Immature natural killer cell (primary cell): ENCODE results near the gene ATP8B1. TPM values are rescaled to one million over a fixed set of nuclear protein-coding genes. Genes with fewer than 3 reads are reported as not detected.

Experiments
- DNase-seq, 3 donors: peaks; one replicate each; pipeline ENCODE4 v3.0.0; 2022; ENCODE audit warnings: mixed read lengths in 1 of 3
- H3K27ac Mint-ChIP-seq, 6 donors: one replicate each; pipeline ENCODE4 v1.8.0; 2020; ENCODE audit warnings: mixed read lengths in 6 of 6, mild to moderate bottlenecking in 5 of 6, inconsistent platforms in 4 of 6, moderate library complexity in 3 of 6
- H3K27me3 Mint-ChIP-seq, 3 donors: one replicate each; pipeline ENCODE4 v1.8.0; 2020 to 2021; ENCODE audit warnings: low read depth in 3 of 3, mild to moderate bottlenecking in 3 of 3, mixed read lengths in 3 of 3, moderate library complexity in 3 of 3, inconsistent platforms in 1 of 3
- H3K36me3 Mint-ChIP-seq, 3 donors: one replicate each; pipeline ENCODE4 v1.8.0; 2020; ENCODE audit warnings: mixed read lengths in 3 of 3, inconsistent platforms in 2 of 3, mild to moderate bottlenecking in 2 of 3
- H3K4me1 Mint-ChIP-seq, 2 donors: one replicate each; pipeline ENCODE4 v1.8.0; 2020; ENCODE audit warnings: inconsistent platforms in 2 of 2, mild to moderate bottlenecking in 2 of 2, mixed read lengths in 2 of 2, moderate library complexity in 1 of 2
- H3K4me3 Mint-ChIP-seq, 5 donors: one replicate each; pipeline ENCODE4 v1.8.0; 2020; ENCODE audit warnings: mild to moderate bottlenecking in 5 of 5, mixed read lengths in 5 of 5, inconsistent platforms in 3 of 5, moderate library complexity in 3 of 5
- H3K9me3 Mint-ChIP-seq, 6 donors: one replicate each; pipeline ENCODE4 v1.8.0; 2020; ENCODE audit warnings: mild to moderate bottlenecking in 6 of 6, mixed read lengths in 6 of 6, inconsistent platforms in 4 of 6, moderate library complexity in 3 of 6
- polyA plus RNA-seq, 3 donors: library from polyadenylated mRNA; unstranded; fragments of 300-500 nt; fragmentation: Illumina TruSeq; gene quantifications; one replicate each; pipeline ENCODE4 v1.2.3, GENCODE V29; 2021

The ATP8B1 gene
- polyA plus RNA-seq, 3 donors from 2014 or later = 0.55 TPM; not detected in 2

- Mint-ChIP-seq H3K27ac (peak overlapping the region in 2 of 6 donors; percentile 40 to 50), H3K27me3 (peaks cover 1 to 5% (median 1%) of the 10 kb centered on the region in 3 donors), H3K9me3 (no peaks in the 10 kb centered on the region), H3K36me3 (peaks cover 3 to 9% (median 8%) of the 10 kb centered on the region in 3 donors), H3K4me1 (peaks cover 13 to 19% of the 10 kb centered on the region in 2 donors), H3K4me3 (no peak overlapping the region)
- no peak for DNase-seq
Observed at GRCh38 chr18:57635003-57635822, 167.9 kb downstream of the ATP8B1 start.

- no peak for DNase-seq
- no peaks in the 10 kb centered on the region for H3K9me3 Mint-ChIP-seq
- H3K27me3 Mint-ChIP-seq = peaks cover 5 to 10% (median 6%) of the 10 kb centered on the region in 3 donors
- H3K4me3 Mint-ChIP-seq = peak overlapping the region; percentile 50 to 98 (median 97)
- H3K27ac Mint-ChIP-seq = peak overlapping the region in 4 of 6 donors; percentile 2 to 90 (median 73)
- peaks cover 0 to 3% (median 0%) of the 10 kb centered on the region in 3 donors for H3K36me3 Mint-ChIP-seq
- peaks cover 16 to 22% of the 10 kb centered on the region in 2 donors for H3K4me1 Mint-ChIP-seq
Observed at GRCh38 chr18:57631697-57632096, 171.4 kb downstream of the ATP8B1 start.

GRCh38 chr18:57630754-57631595, 172.1 kb downstream of the ATP8B1 start:
- peaks cover 5 to 10% (median 6%) of the 10 kb centered on the region in 3 donors for H3K27me3 Mint-ChIP-seq
- H3K36me3 Mint-ChIP-seq = peaks cover 0 to 3% (median 0%) of the 10 kb centered on the region in 3 donors
- H3K27ac Mint-ChIP-seq = peak overlapping the region; percentile 93 to 97 (median 95)
- DNase-seq = no peak
- H3K9me3 Mint-ChIP-seq = no peaks in the 10 kb centered on the region
- H3K4me1 Mint-ChIP-seq = peaks cover 15 to 22% of the 10 kb centered on the region in 2 donors
- peak overlapping the region; percentile 91 to 98 (median 98) for H3K4me3 Mint-ChIP-seq

GRCh38 chr18:57630002-57630753, 172.9 kb downstream of the ATP8B1 start:
- Mint-ChIP-seq H3K9me3 (no peaks in the 10 kb centered on the region), H3K27ac (peak overlapping the region; percentile 93 to 97 (median 95)), H3K4me3 (peak overlapping the region; percentile 91 to 98 (median 98)), H3K4me1 (peaks cover 15 to 22% of the 10 kb centered on the region in 2 donors), H3K27me3 (peaks cover 5 to 10% (median 6%) of the 10 kb centered on the region in 3 donors), H3K36me3 (no peaks in the 10 kb centered on the region)
- peak; percentile 91 to 93 (median 92) for DNase-seq

GRCh38 chr18:57629422-57629821, 173.7 kb downstream of the ATP8B1 start:
- peaks cover 15 to 22% of the 10 kb centered on the region in 2 donors for H3K4me1 Mint-ChIP-seq
- H3K27ac Mint-ChIP-seq = peak overlapping the region; percentile 93 to 97 (median 95)
- no peaks in the 10 kb centered on the region for H3K36me3 Mint-ChIP-seq
- H3K9me3 Mint-ChIP-seq = no peaks in the 10 kb centered on the region
- no peak for DNase-seq
- H3K4me3 Mint-ChIP-seq = peak overlapping the region; percentile 91 to 98 (median 98)
- peaks cover 5 to 10% (median 6%) of the 10 kb centered on the region in 3 donors for H3K27me3 Mint-ChIP-seq

- no peaks in the 10 kb centered on the region for H3K36me3 Mint-ChIP-seq
- no peak for DNase-seq
- no peaks in the 10 kb centered on the region for H3K9me3 Mint-ChIP-seq
- H3K27me3 Mint-ChIP-seq = peaks cover 6 to 12% (median 7%) of the 10 kb centered on the region in 3 donors
- peak overlapping the region in 1 of 5 donors; percentile 24 for H3K4me3 Mint-ChIP-seq
- peaks cover 17 to 22% of the 10 kb centered on the region in 2 donors for H3K4me1 Mint-ChIP-seq
- no peak overlapping the region for H3K27ac Mint-ChIP-seq
Observed at GRCh38 chr18:57627488-57627887, 175.6 kb downstream of the ATP8B1 start.

GRCh38 chr18:57624988-57625387, 178.1 kb downstream of the ATP8B1 start:
- peaks cover 22 to 24% of the 10 kb centered on the region in 2 donors for H3K4me1 Mint-ChIP-seq
- no peak for DNase-seq
- peak overlapping the region in 1 of 6 donors; percentile 11 for H3K27ac Mint-ChIP-seq
- H3K4me3 Mint-ChIP-seq = peak overlapping the region in 1 of 5 donors; percentile 32
- no peaks in the 10 kb centered on the region for H3K9me3 Mint-ChIP-seq
- H3K36me3 Mint-ChIP-seq = no peaks in the 10 kb centered on the region
- H3K27me3 Mint-ChIP-seq = peaks cover 13 to 16% (median 14%) of the 10 kb centered on the region in 3 donors

GRCh38 chr18:57621246-57621604, 181.9 kb downstream of the ATP8B1 start:
- H3K36me3 Mint-ChIP-seq = peaks cover 0 to 5% (median 0%) of the 10 kb centered on the region in 3 donors
- peak overlapping the region; percentile 94 to 99 (median 96) for H3K27ac Mint-ChIP-seq
- no peak for DNase-seq
- H3K4me3 Mint-ChIP-seq = peak overlapping the region; percentile 92 to 100 (median 95)
- no peaks in the 10 kb centered on the region for H3K9me3 Mint-ChIP-seq
- H3K27me3 Mint-ChIP-seq = peaks cover 12 to 13% (median 12%) of the 10 kb centered on the region in 3 donors
- H3K4me1 Mint-ChIP-seq = peaks cover 31 to 41% of the 10 kb centered on the region in 2 donors

GRCh38 chr18:57619876-57620275, 183.2 kb downstream of the ATP8B1 start:
- H3K4me3 Mint-ChIP-seq = peak overlapping the region in 4 of 5 donors; percentile 41 to 95 (median 88)
- no peak for DNase-seq
- peaks cover 4 to 12% (median 5%) of the 10 kb centered on the region in 3 donors for H3K36me3 Mint-ChIP-seq
- H3K27ac Mint-ChIP-seq = peak overlapping the region in 5 of 6 donors; percentile 79 to 99 (median 96)
- peaks cover 33 to 41% of the 10 kb centered on the region in 2 donors for H3K4me1 Mint-ChIP-seq
- H3K9me3 Mint-ChIP-seq = no peaks in the 10 kb centered on the region
- peaks cover 12 to 13% (median 12%) of the 10 kb centered on the region in 3 donors for H3K27me3 Mint-ChIP-seq

- Mint-ChIP-seq H3K27me3 (peaks cover 12 to 13% (median 12%) of the 10 kb centered on the region in 3 donors), H3K27ac (no peak overlapping the region), H3K4me3 (no peak overlapping the region), H3K9me3 (no peaks in the 10 kb centered on the region), H3K36me3 (peaks cover 4 to 14% (median 6%) of the 10 kb centered on the region in 3 donors), H3K4me1 (peaks cover 33 to 41% of the 10 kb centered on the region in 2 donors)
- DNase-seq = no peak
Observed at GRCh38 chr18:57618910-57619309, 184.2 kb downstream of the ATP8B1 start.

GRCh38 chr18:57603871-57604270, 199.2 kb downstream of the ATP8B1 start:
- Mint-ChIP-seq H3K36me3 (peaks cover 30 to 55% (median 35%) of the 10 kb centered on the region in 3 donors), H3K4me1 (no peaks in the 10 kb centered on the region), H3K27ac (no peak overlapping the region), H3K9me3 (no peaks in the 10 kb centered on the region), H3K27me3 (peaks cover 0 to 2% (median 0%) of the 10 kb centered on the region in 3 donors), H3K4me3 (no peak overlapping the region)
- no peak for DNase-seq
